HEK293 (cell line): ENCODE data around the gene GPBAR1.

Experiments
- KLF10 ChIP-seq: fragments of 450-650 bp; IDR thresholded peaks from 2 replicates; pipeline ENCODE4 v1.5.1; 2018; ENCODE audit warnings: missing biosample characterization, mild to moderate bottlenecking, missing genetic modification characterization
- YY1 ChIP-seq: fragments of 450-650 bp; formaldehyde crosslinking; IDR thresholded peaks from 2 replicates; pipeline ENCODE4 v1.5.1; 2018; ENCODE audit warnings: missing biosample characterization, missing genetic modification characterization
- YY2 ChIP-seq: fragments of 450-650 bp; formaldehyde crosslinking; IDR thresholded peaks from 2 replicates; pipeline ENCODE4 v1.5.1; 2016; ENCODE audit warnings: missing biosample characterization, missing genetic modification characterization
- ZBTB21 ChIP-seq: fragments of 450-650 bp; formaldehyde crosslinking; IDR thresholded peaks from 2 replicates; pipeline ENCODE4 v1.5.1; 2017; ENCODE audit warnings: missing biosample characterization, missing genetic modification characterization
- ZNF174 ChIP-seq: fragments of 450-650 bp; formaldehyde crosslinking; IDR thresholded peaks from 2 replicates; pipeline ENCODE4 v1.5.0; 2017; ENCODE audit warnings: missing biosample characterization, mild to moderate bottlenecking, missing genetic modification characterization
- ZNF24 ChIP-seq: fragments of 450-650 bp; formaldehyde crosslinking; IDR thresholded peaks from 2 replicates; pipeline ENCODE4 v1.5.1; 2016; ENCODE audit warnings: missing biosample characterization, missing genetic modification characterization
- ZNF610 ChIP-seq: fragments of 450-650 bp; formaldehyde crosslinking; IDR thresholded peaks from 2 replicates; pipeline ENCODE4 v1.5.1; 2016; ENCODE audit warnings: missing biosample characterization, missing genetic modification characterization, borderline replicate concordance
- ZNF792 ChIP-seq: fragments of 450-650 bp; formaldehyde crosslinking; IDR thresholded peaks from 2 replicates; pipeline ENCODE4 v1.5.1; 2016; ENCODE audit warnings: missing biosample characterization, missing genetic modification characterization
- TF ChIP-seq, protein P1 (sequence below): fragments of 450-650 bp; formaldehyde crosslinking; IDR thresholded peaks from 2 replicates; pipeline ENCODE4 v1.5.1; 2016; ENCODE audit warnings: missing biosample characterization, missing genetic modification characterization
- TF ChIP-seq, protein P2 (sequence below): fragments of 450-650 bp; IDR thresholded peaks from 2 replicates; pipeline ENCODE4 v1.5.1; 2018; ENCODE audit warnings: missing biosample characterization, mild to moderate bottlenecking, missing genetic modification characterization
- TF ChIP-seq, protein P3 (sequence below): fragments of 450-650 bp; formaldehyde crosslinking; IDR thresholded peaks from 2 replicates; pipeline ENCODE4 v1.5.1; 2016; ENCODE audit warnings: missing biosample characterization, missing genetic modification characterization, low read depth

DNA sequence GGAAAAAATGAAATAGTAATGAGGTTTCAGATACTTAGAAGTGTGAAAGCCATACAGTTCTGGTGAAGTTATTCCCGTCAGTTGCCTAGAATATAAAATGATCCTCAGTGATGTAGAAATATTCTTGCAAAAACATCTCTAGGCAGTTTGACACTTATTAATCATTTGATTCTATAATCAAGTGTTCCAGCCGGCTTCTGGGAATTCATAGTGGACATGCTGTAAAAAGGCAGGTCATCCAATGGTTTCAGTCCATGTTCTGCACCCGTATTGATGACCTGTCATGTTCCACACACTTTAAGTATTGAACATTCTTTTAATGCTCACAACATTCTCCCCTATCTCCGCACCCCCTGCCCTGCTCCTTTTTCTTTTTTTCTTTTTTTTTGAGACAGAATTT is 24.0 kb upstream of the GPBAR1 start:
- TF ChIP-seq ZNF24 (tag by site-specific recombination), result no peak
- TF ChIP-seq, protein P1, sequence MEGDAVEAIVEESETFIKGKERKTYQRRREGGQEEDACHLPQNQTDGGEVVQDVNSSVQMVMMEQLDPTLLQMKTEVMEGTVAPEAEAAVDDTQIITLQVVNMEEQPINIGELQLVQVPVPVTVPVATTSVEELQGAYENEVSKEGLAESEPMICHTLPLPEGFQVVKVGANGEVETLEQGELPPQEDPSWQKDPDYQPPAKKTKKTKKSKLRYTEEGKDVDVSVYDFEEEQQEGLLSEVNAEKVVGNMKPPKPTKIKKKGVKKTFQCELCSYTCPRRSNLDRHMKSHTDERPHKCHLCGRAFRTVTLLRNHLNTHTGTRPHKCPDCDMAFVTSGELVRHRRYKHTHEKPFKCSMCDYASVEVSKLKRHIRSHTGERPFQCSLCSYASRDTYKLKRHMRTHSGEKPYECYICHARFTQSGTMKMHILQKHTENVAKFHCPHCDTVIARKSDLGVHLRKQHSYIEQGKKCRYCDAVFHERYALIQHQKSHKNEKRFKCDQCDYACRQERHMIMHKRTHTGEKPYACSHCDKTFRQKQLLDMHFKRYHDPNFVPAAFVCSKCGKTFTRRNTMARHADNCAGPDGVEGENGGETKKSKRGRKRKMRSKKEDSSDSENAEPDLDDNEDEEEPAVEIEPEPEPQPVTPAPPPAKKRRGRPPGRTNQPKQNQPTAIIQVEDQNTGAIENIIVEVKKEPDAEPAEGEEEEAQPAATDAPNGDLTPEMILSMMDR (tag by site-specific recombination), result no peak
- TF ChIP-seq, protein P2, sequence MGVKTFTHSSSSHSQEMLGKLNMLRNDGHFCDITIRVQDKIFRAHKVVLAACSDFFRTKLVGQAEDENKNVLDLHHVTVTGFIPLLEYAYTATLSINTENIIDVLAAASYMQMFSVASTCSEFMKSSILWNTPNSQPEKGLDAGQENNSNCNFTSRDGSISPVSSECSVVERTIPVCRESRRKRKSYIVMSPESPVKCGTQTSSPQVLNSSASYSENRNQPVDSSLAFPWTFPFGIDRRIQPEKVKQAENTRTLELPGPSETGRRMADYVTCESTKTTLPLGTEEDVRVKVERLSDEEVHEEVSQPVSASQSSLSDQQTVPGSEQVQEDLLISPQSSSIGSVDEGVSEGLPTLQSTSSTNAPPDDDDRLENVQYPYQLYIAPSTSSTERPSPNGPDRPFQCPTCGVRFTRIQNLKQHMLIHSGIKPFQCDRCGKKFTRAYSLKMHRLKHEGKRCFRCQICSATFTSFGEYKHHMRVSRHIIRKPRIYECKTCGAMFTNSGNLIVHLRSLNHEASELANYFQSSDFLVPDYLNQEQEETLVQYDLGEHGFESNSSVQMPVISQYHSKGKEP (tag by site-specific recombination), result no peak
- no peak for TF ChIP-seq ZBTB21 (tag by site-specific recombination)
- TF ChIP-seq ZNF610 (tag by site-specific recombination), result no peak
- TF ChIP-seq, protein P3, sequence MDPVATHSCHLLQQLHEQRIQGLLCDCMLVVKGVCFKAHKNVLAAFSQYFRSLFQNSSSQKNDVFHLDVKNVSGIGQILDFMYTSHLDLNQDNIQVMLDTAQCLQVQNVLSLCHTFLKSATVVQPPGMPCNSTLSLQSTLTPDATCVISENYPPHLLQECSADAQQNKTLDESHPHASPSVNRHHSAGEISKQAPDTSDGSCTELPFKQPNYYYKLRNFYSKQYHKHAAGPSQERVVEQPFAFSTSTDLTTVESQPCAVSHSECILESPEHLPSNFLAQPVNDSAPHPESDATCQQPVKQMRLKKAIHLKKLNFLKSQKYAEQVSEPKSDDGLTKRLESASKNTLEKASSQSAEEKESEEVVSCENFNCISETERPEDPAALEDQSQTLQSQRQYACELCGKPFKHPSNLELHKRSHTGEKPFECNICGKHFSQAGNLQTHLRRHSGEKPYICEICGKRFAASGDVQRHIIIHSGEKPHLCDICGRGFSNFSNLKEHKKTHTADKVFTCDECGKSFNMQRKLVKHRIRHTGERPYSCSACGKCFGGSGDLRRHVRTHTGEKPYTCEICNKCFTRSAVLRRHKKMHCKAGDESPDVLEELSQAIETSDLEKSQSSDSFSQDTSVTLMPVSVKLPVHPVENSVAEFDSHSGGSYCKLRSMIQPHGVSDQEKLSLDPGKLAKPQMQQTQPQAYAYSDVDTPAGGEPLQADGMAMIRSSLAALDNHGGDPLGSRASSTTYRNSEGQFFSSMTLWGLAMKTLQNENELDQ, result no peak
- no peak for TF ChIP-seq YY1
- TF ChIP-seq KLF10 (tag by site-specific recombination), result no peak
- no peak for TF ChIP-seq YY2 (tag by site-specific recombination)
- no peak for TF ChIP-seq ZNF174 (tag by site-specific recombination)
- no peak for TF ChIP-seq ZNF792
